Panc1 (cell line): ENCODE data around the gene CTDSP1.

Experiments used
- CTCF ChIP-seq: fragments of 450-650 bp; IDR thresholded peaks from 2 replicates; pipeline ENCODE4 v1.5.1; 2017; ENCODE audit warnings: mild to moderate bottlenecking
- REST ChIP-seq, 2 experiments: IDR thresholded peaks; 2 replicates each; pipeline ENCODE4 v1.6.1; 2011 to 2012; ENCODE audit warnings: low read depth in 2 of 2, control low read depth in 1 of 2, low read length in 1 of 2, mild to moderate bottlenecking in 1 of 2, moderate library complexity in 1 of 2; ENCODE audit not compliant: insufficient read depth in 1 of 2

GRCh38 chr2:218423584-218423983 is 23.9 kb downstream of the CTDSP1 start:
- TF ChIP-seq REST (IDR thresholded peaks at IDR 0.05; ENCODE audit: insufficient read depth in 1 of 2, low read depth in 2 of 2, low read length in 1 of 2) (no peak), CTCF (no peak)
